Measurements from ENCODE around the gene COL5A3. TPM values are rescaled to one million over a fixed set of nuclear protein-coding genes. Genes with fewer than 3 reads are reported as not detected.

Gene COL5A3
- total and polyA plus RNA-seq, 7 donors: 3.7 to 10.6 (median 8.5) TPM

DNA sequence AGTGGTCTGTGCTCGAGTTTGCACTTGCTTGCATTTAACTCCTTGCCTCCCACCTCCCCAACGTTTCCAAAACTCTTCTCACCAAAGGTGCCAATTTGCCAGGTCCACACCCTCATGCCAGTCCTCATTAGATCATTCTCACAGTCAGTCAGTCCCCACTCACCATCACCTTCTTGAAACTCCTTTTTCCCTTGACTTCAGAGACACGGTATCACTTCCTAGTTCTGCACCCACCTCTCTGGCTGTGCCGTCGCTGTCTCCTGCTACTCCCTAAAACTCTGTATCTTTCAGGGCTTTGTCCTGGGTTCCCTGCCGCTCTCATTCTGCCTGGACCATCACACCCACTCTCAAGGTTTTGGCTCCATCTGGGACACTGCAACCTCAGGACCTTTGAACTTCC lies 93.6 kb downstream of the COL5A3 start:
- WGBS, 3 donors: 41 to 45% (median 44%) methylated on average over 6 of the region's 6 CpGs
- Histone ChIP-seq H3K9me3 (no peaks in the 10 kb centered on the region), H3K4me1 (no peaks in the 10 kb centered on the region), H3K27me3 (ENCODE audit: insufficient read depth in 3 of 3, low read length in 2 of 3) (peaks cover 0 to 43% (median 14%) of the 10 kb centered on the region in 3 donors), H3K27ac (no peak overlapping the region), H3K36me3 (ENCODE audit: insufficient read depth in 1 of 2, low read depth in 1 of 2) (no peaks in the 10 kb centered on the region), H3K4me3 (no peak overlapping the region)
- DNase-seq (no peak), ATAC-seq (no peak)
- intact Hi-C loops (cut with DNase I): no loop called here
- TF ChIP-seq, protein P1, sequence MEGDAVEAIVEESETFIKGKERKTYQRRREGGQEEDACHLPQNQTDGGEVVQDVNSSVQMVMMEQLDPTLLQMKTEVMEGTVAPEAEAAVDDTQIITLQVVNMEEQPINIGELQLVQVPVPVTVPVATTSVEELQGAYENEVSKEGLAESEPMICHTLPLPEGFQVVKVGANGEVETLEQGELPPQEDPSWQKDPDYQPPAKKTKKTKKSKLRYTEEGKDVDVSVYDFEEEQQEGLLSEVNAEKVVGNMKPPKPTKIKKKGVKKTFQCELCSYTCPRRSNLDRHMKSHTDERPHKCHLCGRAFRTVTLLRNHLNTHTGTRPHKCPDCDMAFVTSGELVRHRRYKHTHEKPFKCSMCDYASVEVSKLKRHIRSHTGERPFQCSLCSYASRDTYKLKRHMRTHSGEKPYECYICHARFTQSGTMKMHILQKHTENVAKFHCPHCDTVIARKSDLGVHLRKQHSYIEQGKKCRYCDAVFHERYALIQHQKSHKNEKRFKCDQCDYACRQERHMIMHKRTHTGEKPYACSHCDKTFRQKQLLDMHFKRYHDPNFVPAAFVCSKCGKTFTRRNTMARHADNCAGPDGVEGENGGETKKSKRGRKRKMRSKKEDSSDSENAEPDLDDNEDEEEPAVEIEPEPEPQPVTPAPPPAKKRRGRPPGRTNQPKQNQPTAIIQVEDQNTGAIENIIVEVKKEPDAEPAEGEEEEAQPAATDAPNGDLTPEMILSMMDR (IDR thresholded peaks at IDR 0.05): no peak

DNA sequence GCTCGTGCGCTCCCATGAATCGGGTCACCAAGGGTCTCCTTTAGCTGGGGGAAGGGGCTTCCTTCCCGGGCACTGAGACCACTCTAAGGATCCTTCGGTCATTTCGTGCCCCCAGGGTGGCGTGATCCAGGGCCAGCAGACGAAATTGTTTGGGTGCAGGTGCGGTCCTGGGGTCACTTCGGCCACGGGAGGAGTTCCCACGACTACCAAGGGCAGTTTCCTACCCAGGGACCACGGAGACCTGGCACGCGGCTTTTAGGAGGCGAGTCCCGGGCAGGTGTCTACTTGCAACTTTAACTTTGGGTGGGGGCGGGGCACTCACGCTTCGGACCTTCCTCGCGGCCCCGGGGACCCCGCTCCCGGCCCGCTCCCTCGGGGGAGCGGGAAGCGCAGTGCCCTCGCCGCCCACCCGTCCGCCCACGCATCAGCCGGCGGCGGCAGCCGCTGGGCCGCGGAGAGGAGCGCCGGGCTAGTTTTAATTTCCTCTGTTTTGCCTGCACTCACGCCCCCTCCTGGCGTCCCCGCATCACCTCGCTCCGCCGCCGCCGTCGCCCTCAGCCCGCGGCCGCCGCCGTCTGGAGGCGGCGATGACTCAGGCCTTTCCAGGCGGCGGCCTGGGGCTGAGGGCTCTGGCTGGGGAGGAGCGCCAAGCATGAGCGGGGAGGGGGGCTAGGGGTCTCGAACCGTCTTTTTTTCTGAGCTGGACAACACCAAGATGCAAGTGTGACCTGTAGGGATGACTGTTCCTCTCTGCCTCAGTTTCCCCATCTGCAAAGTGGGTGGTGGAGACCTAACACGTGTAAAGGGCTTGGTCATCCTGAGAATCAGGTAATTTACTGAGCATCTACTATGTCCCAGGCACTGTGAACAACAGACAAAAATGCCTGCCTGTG lies 95.7 kb downstream of the COL5A3 start:
- Histone ChIP-seq H3K36me3 (ENCODE audit: insufficient read depth in 1 of 2, low read depth in 1 of 2) (no peaks in the 10 kb centered on the region), H3K27me3 (ENCODE audit: insufficient read depth in 3 of 3, low read length in 2 of 3) (peaks cover 0 to 63% (median 14%) of the 10 kb centered on the region in 3 donors), H3K4me3 (peak overlapping the region; percentile 58), H3K27ac (no peak overlapping the region), H3K9me3 (no peaks in the 10 kb centered on the region), H3K4me1 (no peaks in the 10 kb centered on the region)
- peak; percentile 72 to 78 for DNase-seq
- ATAC-seq: peak; percentile 19 to 66 (median 53)
- TF ChIP-seq, protein P1 (IDR thresholded peaks at IDR 0.05): peak; percentile 26
- intact Hi-C loops (cut with DNase I): no loop called here
- 1 to 2% (median 1%) methylated on average over 40 to 65 of the region's 65 CpGs for WGBS, 3 donors

DNA sequence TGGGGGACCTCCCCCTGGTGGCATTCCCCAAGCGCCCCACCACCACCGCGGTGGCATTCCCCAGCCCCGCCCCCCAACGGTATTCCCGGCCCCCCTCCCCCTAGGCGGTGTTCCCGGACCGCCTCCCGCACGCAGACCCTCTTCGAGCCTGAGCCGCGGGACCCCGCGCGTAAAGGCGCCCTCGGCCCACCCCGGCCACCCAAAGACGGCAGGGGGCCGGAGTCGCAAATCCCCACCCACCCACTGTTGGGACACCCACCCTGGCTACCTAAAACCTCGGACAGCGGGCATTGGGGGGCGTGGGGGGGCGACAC lies 96.3 kb downstream of the COL5A3 start:
- Histone ChIP-seq H3K27ac (no peak overlapping the region), H3K36me3 (ENCODE audit: insufficient read depth in 1 of 2, low read depth in 1 of 2) (no peaks in the 10 kb centered on the region), H3K9me3 (no peaks in the 10 kb centered on the region), H3K4me1 (no peaks in the 10 kb centered on the region), H3K4me3 (peak overlapping the region; percentile 58), H3K27me3 (ENCODE audit: insufficient read depth in 3 of 3, low read length in 2 of 3) (peaks cover 0 to 65% (median 14%) of the 10 kb centered on the region in 3 donors)
- intact Hi-C loops (cut with DNase I): no loop called here
- 0 to 3% (median 1%) methylated on average over 11 to 27 of the region's 27 CpGs for WGBS, 3 donors
- ATAC-seq (no peak), DNase-seq (no peak)
- TF ChIP-seq, protein P1 (IDR thresholded peaks at IDR 0.05): no peak

DNA sequence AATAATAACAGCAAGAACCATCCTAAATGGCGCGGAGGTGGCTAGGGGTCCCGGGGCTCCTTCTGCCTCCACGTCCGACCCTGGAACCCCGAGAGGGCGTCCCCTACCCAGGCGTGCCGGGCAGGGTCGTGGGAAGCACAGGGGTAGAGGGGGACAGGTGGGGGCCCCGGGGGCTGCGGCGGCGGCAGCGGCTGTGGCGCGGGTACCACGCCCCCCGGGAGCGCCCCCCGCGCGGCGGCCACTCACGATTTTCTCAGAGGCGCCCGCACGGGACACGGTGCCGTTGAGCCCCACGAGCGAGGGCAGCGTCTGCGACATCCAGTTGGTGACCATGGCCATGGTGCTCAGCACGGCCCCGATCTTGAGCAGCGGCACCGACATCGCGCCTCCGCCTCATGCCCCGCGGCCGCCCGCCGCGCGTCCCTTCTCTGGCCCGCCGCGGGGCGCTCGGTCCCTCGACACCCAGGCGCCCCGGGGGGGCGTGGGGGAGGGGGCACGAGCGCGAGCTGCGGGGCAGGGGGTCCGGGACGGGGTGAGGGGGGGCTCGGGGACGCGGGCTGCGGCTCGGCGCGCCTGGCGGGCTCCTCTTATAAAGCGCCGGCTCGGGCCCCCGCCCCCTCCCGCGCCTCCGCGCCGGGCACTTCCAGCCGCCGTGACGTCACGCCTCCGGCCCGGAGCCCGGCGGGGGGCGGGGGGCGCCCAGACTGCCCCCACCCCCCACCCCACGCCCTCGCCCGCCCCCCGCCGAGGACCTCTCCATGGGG lies 96.9 kb downstream of the COL5A3 start:
- no peak overlapping the region for H3K27ac ChIP-seq
- DNase-seq: no peak
- ATAC-seq: peak in 1 of 4 donors; percentile 19
- 1 to 3% (median 2%) methylated on average over 34 to 95 of the region's 95 CpGs for WGBS, 3 donors
- intact Hi-C loops (cut with DNase I): no loop called here
- TF ChIP-seq, protein P1 (IDR thresholded peaks at IDR 0.05): no peak
- no peaks in the 10 kb centered on the region for H3K4me1 ChIP-seq
- no peaks in the 10 kb centered on the region for H3K36me3 ChIP-seq (ENCODE audit: insufficient read depth in 1 of 2, low read depth in 1 of 2)
- peak overlapping the region; percentile 58 for H3K4me3 ChIP-seq
- peaks cover 0 to 65% (median 14%) of the 10 kb centered on the region in 3 donors for H3K27me3 ChIP-seq (ENCODE audit: insufficient read depth in 3 of 3, low read length in 2 of 3)
- no peaks in the 10 kb centered on the region for H3K9me3 ChIP-seq

Measured in psoas muscle (tissue), 8 donors.